PFSK-1 (cell line): ENCODE results near the gene PIGR.

Source experiments
- FOXP2 ChIP-seq: optimal IDR thresholded peaks from 2 replicates; pipeline ENCODE3; 2011; ENCODE audit warnings: borderline replicate concordance, control low read depth, inconsistent platforms; ENCODE audit not compliant: insufficient read depth; ENCODE audit errors: extremely low read length, extremely low read depth
- POLR2AphosphoS5 ChIP-seq: IDR thresholded peaks from 2 replicates; pipeline ENCODE4 v1.6.1; 2012; ENCODE audit warnings: low read depth, mild to moderate bottlenecking, control low read depth, low read length, moderate library complexity
- REST ChIP-seq, 2 experiments: IDR thresholded peaks; 2 replicates each; pipeline versions ENCODE4 v1.6.1 to v1.8.0; 2011 to 2012; ENCODE audit warnings: low read depth in 2 of 2, low read length in 2 of 2, control low read depth in 1 of 2, inconsistent platforms in 1 of 2, mild to moderate bottlenecking in 1 of 2, moderate library complexity in 1 of 2; ENCODE audit not compliant: insufficient read depth in 1 of 2
- SIN3A ChIP-seq: IDR thresholded peaks from 2 replicates; pipeline ENCODE4 v1.6.1; 2012; ENCODE audit warnings: mild to moderate bottlenecking, low read length, moderate library complexity, borderline replicate concordance; ENCODE audit not compliant: insufficient read depth
- TAF1 ChIP-seq: IDR thresholded peaks from 2 replicates; pipeline ENCODE4 v1.6.1; 2012; ENCODE audit warnings: low read length, control low read depth, borderline replicate concordance; ENCODE audit not compliant: insufficient read depth

Gene PIGR

GRCh38 chr1:206969090-206969489 lies 22.8 kb upstream of the PIGR start:
- no peak for TF ChIP-seq TAF1
- no peak for TF ChIP-seq REST (IDR thresholded peaks at IDR 0.05; ENCODE audit: insufficient read depth in 1 of 2, low read depth in 2 of 2, low read length in 2 of 2)
- TF ChIP-seq SIN3A = no peak
- TF ChIP-seq POLR2AphosphoS5 = no peak
- TF ChIP-seq FOXP2 = no peak

GRCh38 chr1:206967096-206967849 lies 21.0 kb upstream of the PIGR start:
- TF ChIP-seq REST (IDR thresholded peaks at IDR 0.05; ENCODE audit: insufficient read depth in 1 of 2, low read depth in 2 of 2, low read length in 2 of 2) (no peak), SIN3A (no peak), POLR2AphosphoS5 (no peak), FOXP2 (no peak), TAF1 (no peak)

- TF ChIP-seq POLR2AphosphoS5 (no peak), TAF1 (no peak), REST (IDR thresholded peaks at IDR 0.05; ENCODE audit: insufficient read depth in 1 of 2, low read depth in 2 of 2, low read length in 2 of 2) (no peak), SIN3A (no peak), FOXP2 (no peak)
Measured at GRCh38 chr1:206965781-206966180, 19.5 kb upstream of the PIGR start.

- TF ChIP-seq TAF1 (no peak), FOXP2 (no peak), REST (IDR thresholded peaks at IDR 0.05; ENCODE audit: insufficient read depth in 1 of 2, low read depth in 2 of 2, low read length in 2 of 2) (no peak), SIN3A (no peak), POLR2AphosphoS5 (no peak)
Measured at GRCh38 chr1:206963740-206964139, 17.5 kb upstream of the PIGR start.

GRCh38 chr1:206963119-206963712 lies 16.9 kb upstream of the PIGR start:
- TF ChIP-seq TAF1 = no peak
- TF ChIP-seq SIN3A = no peak
- no peak for TF ChIP-seq FOXP2
